Measurements from ENCODE around the gene OR2AE1. TPM values are rescaled to one million over a fixed set of nuclear protein-coding genes. Genes with fewer than 3 reads are reported as not detected.

OR2AE1 gene
- polyA plus RNA-seq, 3 donors = not detected

DNA sequence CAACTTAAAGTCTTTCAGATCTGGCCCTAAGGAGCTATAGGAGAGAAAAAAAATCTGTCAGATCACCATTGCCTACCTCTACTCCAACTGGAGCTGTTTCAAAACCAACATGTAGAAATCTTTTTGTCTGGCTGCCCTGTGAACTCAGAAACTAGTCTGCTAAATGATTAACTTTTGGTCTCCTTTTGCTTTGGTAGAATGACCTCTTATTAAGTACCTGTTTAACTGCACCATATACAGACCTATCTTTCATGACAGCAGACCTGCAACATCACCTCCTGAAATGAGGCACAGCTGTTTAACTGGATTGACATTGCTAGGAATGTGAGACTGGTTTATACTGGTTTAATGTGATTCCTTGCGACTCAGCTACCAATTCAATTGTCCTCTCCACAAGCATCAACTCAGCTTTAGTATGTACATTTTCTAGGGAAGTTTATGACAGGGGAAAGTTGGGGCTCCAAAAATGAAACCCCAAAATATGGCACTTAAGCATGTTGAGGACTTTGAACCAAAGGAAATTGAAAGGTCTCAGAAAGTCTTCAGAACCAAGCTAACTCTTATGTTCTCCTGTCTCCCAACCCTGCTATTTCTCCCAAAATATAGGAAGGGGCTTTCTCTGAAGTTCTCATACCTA is 47.2 kb downstream of the OR2AE1 start:
- Histone ChIP-seq H3K27ac (ENCODE audit: low read depth in 1 of 2, low read length in 2 of 2) (no peak overlapping the region), H3K36me3 (replicated peaks in 1 of 2; ENCODE audit: control insufficient read depth in 1 of 2, insufficient read depth in 2 of 2, low read length in 2 of 2) (no peaks in the 10 kb centered on the region), H3K27me3 (ENCODE audit: control insufficient read depth in 2 of 2, insufficient read depth in 2 of 2, low read length in 2 of 2) (peaks cover 3 to 6% of the 10 kb centered on the region in 2 donors), H3K9ac (ENCODE audit: insufficient read depth, low read length, poor library complexity, severe bottlenecking) (no peak overlapping the region), H4K20me1 (ENCODE audit: insufficient read depth, low read length) (no peaks in the 10 kb centered on the region), H3K4me3 (replicated peaks in 1 of 3; ENCODE audit: low read depth in 2 of 3, low read length in 3 of 3) (no peak overlapping the region), H3K79me2 (ENCODE audit: insufficient read depth, low read length) (no peaks in the 10 kb centered on the region), H3K4me1 (ENCODE audit: control insufficient read depth in 1 of 2, insufficient read depth in 2 of 2, low read length in 2 of 2) (no peaks in the 10 kb centered on the region), H2AFZ (ENCODE audit: insufficient read depth, low read depth, low read length, poor library complexity, severe bottlenecking) (no peak overlapping the region), H3K9me3 (replicated peaks in 1 of 2; ENCODE audit: control insufficient read depth in 1 of 2, insufficient read depth in 1 of 2, low read length in 2 of 2) (no peaks in the 10 kb centered on the region), H3K4me2 (replicated peaks; ENCODE audit: extremely low read depth, low read length, poor library complexity, severe bottlenecking) (no peak overlapping the region)
- TF ChIP-seq, protein P1, sequence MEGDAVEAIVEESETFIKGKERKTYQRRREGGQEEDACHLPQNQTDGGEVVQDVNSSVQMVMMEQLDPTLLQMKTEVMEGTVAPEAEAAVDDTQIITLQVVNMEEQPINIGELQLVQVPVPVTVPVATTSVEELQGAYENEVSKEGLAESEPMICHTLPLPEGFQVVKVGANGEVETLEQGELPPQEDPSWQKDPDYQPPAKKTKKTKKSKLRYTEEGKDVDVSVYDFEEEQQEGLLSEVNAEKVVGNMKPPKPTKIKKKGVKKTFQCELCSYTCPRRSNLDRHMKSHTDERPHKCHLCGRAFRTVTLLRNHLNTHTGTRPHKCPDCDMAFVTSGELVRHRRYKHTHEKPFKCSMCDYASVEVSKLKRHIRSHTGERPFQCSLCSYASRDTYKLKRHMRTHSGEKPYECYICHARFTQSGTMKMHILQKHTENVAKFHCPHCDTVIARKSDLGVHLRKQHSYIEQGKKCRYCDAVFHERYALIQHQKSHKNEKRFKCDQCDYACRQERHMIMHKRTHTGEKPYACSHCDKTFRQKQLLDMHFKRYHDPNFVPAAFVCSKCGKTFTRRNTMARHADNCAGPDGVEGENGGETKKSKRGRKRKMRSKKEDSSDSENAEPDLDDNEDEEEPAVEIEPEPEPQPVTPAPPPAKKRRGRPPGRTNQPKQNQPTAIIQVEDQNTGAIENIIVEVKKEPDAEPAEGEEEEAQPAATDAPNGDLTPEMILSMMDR (IDR thresholded peaks at IDR 0.05) = no peak
- no CpG with 5 or more reads among the region's 1 CpG for WGBS (ENCODE audit: insufficient coverage)
- Mint-ChIP-seq H3K9me3 (no peaks in the 10 kb centered on the region), H3K36me3 (no peaks in the 10 kb centered on the region), H3K27ac (no peak overlapping the region), H3K4me1 (peaks cover 2% of the 10 kb centered on the region), H3K4me3 (no peak overlapping the region), H3K27me3 (ENCODE audit: low read depth in 3 of 3) (peaks cover 2 to 16% (median 8%) of the 10 kb centered on the region in 3 donors)
- DNase-seq = no peak
- intact Hi-C loops (cut with micrococcal nuclease) = no loop called here

DNA sequence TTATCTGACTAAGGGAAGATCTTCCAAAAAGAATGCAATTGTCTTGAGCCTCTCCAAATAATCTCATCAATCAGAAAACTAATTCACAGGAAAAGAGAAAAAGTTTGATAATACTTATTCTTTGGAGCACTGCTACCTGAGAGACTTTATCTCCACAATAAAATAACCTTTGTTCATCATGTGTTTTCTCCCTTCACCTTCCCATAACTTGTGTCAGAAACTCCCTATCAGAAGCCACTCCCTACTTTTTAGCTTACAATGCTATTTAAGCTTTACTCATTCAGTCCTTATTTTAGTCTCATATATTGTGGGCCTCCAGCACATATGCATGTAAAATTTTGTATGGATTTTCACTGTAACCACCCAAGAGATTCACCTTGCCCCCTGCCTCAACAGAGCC is 48.0 kb downstream of the OR2AE1 start:
- Mint-ChIP-seq H3K4me1 (peaks cover 2% of the 10 kb centered on the region), H3K4me3 (no peak overlapping the region), H3K27ac (no peak overlapping the region), H3K27me3 (ENCODE audit: low read depth in 3 of 3) (peaks cover 2 to 16% (median 11%) of the 10 kb centered on the region in 3 donors), H3K36me3 (no peaks in the 10 kb centered on the region), H3K9me3 (no peaks in the 10 kb centered on the region)
- Histone ChIP-seq H3K27me3 (ENCODE audit: control insufficient read depth in 2 of 2, insufficient read depth in 2 of 2, low read length in 2 of 2) (peaks cover 3 to 6% of the 10 kb centered on the region in 2 donors), H3K79me2 (ENCODE audit: insufficient read depth, low read length) (no peaks in the 10 kb centered on the region), H4K20me1 (ENCODE audit: insufficient read depth, low read length) (no peaks in the 10 kb centered on the region), H3K4me2 (replicated peaks; ENCODE audit: extremely low read depth, low read length, poor library complexity, severe bottlenecking) (no peak overlapping the region), H3K9ac (ENCODE audit: insufficient read depth, low read length, poor library complexity, severe bottlenecking) (no peak overlapping the region), H3K36me3 (replicated peaks in 1 of 2; ENCODE audit: control insufficient read depth in 1 of 2, insufficient read depth in 2 of 2, low read length in 2 of 2) (no peaks in the 10 kb centered on the region), H3K4me1 (ENCODE audit: control insufficient read depth in 1 of 2, insufficient read depth in 2 of 2, low read length in 2 of 2) (no peaks in the 10 kb centered on the region), H3K4me3 (replicated peaks in 1 of 3; ENCODE audit: low read depth in 2 of 3, low read length in 3 of 3) (no peak overlapping the region), H2AFZ (ENCODE audit: insufficient read depth, low read depth, low read length, poor library complexity, severe bottlenecking) (no peak overlapping the region), H3K27ac (ENCODE audit: low read depth in 1 of 2, low read length in 2 of 2) (no peak overlapping the region), H3K9me3 (replicated peaks in 1 of 2; ENCODE audit: control insufficient read depth in 1 of 2, insufficient read depth in 1 of 2, low read length in 2 of 2) (no peaks in the 10 kb centered on the region)
- TF ChIP-seq, protein P1 (IDR thresholded peaks at IDR 0.05) = no peak
- DNase-seq = no peak
- intact Hi-C loops (cut with micrococcal nuclease) = no loop called here

Data from CD14-positive monocyte (primary cell).